GM12874 (cell line): ENCODE results near the gene DLX1.

Experiments used
- TF ChIP-seq, protein P1 (sequence below): IDR thresholded peaks from 2 replicates; pipeline ENCODE4 v1.5.1; 2011; ENCODE audit warnings: low read depth, mild to moderate bottlenecking, control low read depth, low read length, moderate library complexity; ENCODE audit not compliant: insufficient read depth

Gene DLX1

GRCh38 chr2:172099472-172100079, 14.3 kb downstream of the DLX1 start:
- TF ChIP-seq, protein P1, sequence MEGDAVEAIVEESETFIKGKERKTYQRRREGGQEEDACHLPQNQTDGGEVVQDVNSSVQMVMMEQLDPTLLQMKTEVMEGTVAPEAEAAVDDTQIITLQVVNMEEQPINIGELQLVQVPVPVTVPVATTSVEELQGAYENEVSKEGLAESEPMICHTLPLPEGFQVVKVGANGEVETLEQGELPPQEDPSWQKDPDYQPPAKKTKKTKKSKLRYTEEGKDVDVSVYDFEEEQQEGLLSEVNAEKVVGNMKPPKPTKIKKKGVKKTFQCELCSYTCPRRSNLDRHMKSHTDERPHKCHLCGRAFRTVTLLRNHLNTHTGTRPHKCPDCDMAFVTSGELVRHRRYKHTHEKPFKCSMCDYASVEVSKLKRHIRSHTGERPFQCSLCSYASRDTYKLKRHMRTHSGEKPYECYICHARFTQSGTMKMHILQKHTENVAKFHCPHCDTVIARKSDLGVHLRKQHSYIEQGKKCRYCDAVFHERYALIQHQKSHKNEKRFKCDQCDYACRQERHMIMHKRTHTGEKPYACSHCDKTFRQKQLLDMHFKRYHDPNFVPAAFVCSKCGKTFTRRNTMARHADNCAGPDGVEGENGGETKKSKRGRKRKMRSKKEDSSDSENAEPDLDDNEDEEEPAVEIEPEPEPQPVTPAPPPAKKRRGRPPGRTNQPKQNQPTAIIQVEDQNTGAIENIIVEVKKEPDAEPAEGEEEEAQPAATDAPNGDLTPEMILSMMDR: no peak

DNA sequence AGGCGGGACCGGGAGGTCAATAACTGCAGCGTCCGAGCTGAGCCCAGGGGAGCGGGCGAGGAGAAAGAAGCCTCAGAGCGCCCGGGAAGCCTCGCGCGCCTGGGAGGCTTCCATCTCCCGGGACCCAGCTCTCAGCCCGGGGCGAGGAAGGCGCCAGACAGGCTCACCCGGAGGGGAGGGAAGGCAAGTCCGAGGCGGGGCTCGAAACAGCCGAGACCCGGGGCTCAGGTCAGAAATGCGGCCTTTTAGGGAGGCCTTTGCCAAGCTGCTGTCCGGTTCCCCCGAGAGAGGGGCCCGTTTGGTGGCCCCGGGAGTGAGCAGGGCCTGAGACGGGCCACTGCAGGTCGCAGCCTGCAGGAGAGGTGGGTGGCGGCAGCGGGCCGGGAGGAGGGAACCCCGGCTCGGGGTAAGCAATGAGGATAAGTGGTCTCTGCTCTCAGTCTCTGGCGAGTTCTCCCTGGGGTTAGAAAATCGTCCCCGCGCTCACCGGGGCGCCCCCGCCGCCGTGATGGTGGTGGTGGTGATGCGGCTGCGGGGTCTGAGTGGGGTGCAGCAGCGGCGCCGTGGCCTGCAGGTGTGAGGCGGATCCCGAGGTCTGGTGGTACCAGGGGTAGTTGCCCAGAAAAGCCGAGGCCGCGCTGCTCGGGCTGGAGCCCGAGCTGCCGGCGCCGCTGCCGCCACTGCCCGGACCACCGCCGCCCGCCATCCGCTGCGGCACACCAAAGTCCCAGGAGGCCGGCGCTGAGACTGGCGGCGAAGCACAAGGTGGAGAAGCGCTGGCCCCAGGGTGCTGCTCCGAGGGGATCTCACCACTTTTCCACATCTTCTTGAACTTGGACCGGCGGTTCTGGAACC, 15.0 kb downstream of the DLX1 start:
- TF ChIP-seq, protein P1: no peak

- TF ChIP-seq, protein P1: no peak
These were observed 15.9 kb downstream of the DLX1 start for GRCh38 chr2:172100935-172101820.

DNA sequence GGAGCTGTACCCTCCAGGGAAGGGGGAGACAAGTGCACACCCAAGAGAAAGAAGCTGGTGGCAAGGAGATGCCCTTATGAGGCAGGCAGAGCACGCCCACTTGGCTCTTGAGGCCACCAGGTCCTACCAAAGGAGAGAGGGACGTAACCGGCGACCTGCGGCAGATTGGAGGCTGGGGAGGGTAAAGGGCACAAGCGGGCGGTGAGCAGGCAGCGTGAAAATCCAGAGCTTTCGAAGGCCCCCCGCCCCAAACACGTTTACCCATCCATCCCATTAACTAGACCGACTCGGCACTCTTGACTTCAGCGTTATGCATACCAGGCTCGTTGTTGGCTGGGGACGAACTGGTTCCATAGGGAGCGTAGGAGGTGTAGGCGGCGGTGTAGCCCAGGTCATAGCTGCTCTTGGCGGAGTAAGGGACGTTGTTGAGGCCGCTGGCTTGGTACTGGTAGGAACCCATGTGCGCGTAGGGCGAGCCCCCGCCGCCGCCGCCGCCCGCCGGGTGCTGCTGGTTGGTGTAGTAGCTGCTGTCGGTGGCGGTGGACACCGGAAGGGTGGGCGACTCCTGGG, 16.6 kb downstream of the DLX1 start:
- TF ChIP-seq, protein P1: no peak

- TF ChIP-seq, protein P1: no peak
These were observed 17.4 kb downstream of the DLX1 start, which contains the start of gene DLX2 for GRCh38 chr2:172102391-172103359. Gene DLX2, minus strand, starts transcription at chr2:172102900. Its CDS starts 362 bp downstream, at chr2:172102538.

DNA sequence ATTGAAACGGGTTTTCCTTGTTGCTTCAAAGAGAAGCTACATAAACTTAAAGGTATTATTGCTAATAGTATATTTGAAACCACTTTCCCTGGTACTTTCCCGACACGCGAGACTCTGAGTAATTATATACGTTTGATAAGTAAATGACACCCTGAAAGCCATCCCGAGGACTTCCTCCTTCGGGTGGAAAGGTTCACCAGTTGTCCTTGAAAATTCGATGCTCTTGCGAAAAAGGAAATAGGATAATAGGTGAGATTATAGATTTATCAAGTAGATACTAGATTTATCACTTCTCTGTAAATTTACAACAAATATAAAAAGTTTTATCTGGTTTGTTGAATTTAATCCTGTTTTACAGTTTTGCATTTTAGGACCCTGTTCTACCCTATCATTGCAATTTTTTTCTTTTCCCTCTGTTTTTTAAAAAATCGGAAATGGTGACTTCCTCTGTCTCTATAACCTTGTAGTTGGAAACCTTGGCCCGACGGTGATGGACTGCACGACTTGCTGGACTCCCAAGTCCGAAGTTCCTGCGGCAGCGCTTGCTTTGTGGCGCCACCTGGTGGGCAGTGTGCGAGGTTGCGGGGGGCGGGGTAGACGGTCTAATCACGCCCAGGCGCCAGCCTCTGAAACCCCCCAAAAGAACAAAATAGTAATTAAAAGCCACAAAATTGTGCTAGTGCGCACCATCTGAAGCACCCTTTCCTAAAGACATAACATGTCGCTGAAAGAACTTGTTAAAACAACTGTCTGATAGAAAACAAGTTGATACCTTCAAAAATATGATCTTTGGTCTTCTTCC, 18.4 kb downstream of the DLX1 start:
- TF ChIP-seq, protein P1: peak; percentile 89
